ENCODE data around the gene CREBRF. TPM values are rescaled to one million over a fixed set of nuclear protein-coding genes. Genes with fewer than 3 reads are reported as not detected.

The CREBRF gene
- total RNA-seq, 1 donor from 2014 or later, result 10.0 TPM

DNA sequence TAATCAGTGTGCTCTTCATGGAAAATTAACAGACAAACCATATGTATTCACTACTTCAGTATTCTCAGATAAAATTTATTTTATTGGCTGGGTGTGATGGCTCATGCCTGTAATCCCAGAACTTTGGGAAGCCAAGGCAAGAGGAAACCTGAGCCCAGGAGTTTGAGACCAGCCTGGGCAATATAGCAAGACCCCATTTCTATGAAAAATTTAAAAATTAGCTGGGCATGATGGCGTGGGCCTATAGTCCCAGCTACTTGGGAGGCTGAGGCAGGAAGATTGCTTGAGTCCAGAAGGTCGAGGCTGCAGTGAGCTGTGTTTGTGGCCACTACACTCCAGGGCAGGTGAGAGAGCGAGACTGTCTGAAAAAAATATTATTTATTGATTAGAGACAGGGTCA is 23.4 kb upstream of the CREBRF start:
- no peak overlapping the region for H3K4me3 ChIP-seq (ENCODE audit: insufficient read depth, low read depth, low read length)
- H3K4me3 Mint-ChIP-seq (ENCODE audit: unreplicated experiment), result no peak overlapping the region
- peaks cover 52% of the 10 kb centered on the region for H3K79me2 ChIP-seq (ENCODE audit: insufficient read depth, low read length)
- no peaks in the 10 kb centered on the region for H3K9me3 Mint-ChIP-seq (ENCODE audit: unreplicated experiment)
- H3K4me2 ChIP-seq (ENCODE audit: low read length), result no peak overlapping the region
- H2AFZ ChIP-seq (ENCODE audit: low read depth, low read length), result no peak overlapping the region
- H3K4me1 Mint-ChIP-seq (ENCODE audit: low read depth, unreplicated experiment), result peaks cover 17% of the 10 kb centered on the region
- no peaks in the 10 kb centered on the region for H3K27me3 Mint-ChIP-seq (ENCODE audit: low read depth, unreplicated experiment)
- DNase-seq (ENCODE audit: low read depth), result no peak
- H3K36me3 Mint-ChIP-seq (ENCODE audit: low read depth, unreplicated experiment), result peaks cover 9% of the 10 kb centered on the region
- peaks cover 21% of the 10 kb centered on the region for H3K4me1 ChIP-seq (ENCODE audit: insufficient read depth, low read length)
- H3K27ac Mint-ChIP-seq (ENCODE audit: unreplicated experiment), result peak overlapping the region; percentile 44
- FAIRE-seq, result no peak
- H4K20me1 ChIP-seq (ENCODE audit: insufficient read depth, low read length), result peaks cover 42% of the 10 kb centered on the region
- no peaks in the 10 kb centered on the region for H3K27me3 ChIP-seq (ENCODE audit: insufficient read depth, low read length)
- TF ChIP-seq, protein P1, sequence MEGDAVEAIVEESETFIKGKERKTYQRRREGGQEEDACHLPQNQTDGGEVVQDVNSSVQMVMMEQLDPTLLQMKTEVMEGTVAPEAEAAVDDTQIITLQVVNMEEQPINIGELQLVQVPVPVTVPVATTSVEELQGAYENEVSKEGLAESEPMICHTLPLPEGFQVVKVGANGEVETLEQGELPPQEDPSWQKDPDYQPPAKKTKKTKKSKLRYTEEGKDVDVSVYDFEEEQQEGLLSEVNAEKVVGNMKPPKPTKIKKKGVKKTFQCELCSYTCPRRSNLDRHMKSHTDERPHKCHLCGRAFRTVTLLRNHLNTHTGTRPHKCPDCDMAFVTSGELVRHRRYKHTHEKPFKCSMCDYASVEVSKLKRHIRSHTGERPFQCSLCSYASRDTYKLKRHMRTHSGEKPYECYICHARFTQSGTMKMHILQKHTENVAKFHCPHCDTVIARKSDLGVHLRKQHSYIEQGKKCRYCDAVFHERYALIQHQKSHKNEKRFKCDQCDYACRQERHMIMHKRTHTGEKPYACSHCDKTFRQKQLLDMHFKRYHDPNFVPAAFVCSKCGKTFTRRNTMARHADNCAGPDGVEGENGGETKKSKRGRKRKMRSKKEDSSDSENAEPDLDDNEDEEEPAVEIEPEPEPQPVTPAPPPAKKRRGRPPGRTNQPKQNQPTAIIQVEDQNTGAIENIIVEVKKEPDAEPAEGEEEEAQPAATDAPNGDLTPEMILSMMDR (IDR thresholded peaks at IDR 0.05; ENCODE audit: insufficient read depth, low read depth, low read length), result no peak
- no peak for TF ChIP-seq EZH2 (IDR thresholded peaks at IDR 0.05; ENCODE audit: insufficient read depth, low read length)
- H3K9ac ChIP-seq (ENCODE audit: low read length), result no peak overlapping the region
- H3K27ac ChIP-seq (ENCODE audit: low read depth, low read length), result no peak overlapping the region
- H3K36me3 ChIP-seq (ENCODE audit: insufficient read depth, low read length), result peaks cover 4% of the 10 kb centered on the region
- H3K9me3 ChIP-seq (ENCODE audit: insufficient read depth, low read depth, low read length), result no peaks in the 10 kb centered on the region

DNA sequence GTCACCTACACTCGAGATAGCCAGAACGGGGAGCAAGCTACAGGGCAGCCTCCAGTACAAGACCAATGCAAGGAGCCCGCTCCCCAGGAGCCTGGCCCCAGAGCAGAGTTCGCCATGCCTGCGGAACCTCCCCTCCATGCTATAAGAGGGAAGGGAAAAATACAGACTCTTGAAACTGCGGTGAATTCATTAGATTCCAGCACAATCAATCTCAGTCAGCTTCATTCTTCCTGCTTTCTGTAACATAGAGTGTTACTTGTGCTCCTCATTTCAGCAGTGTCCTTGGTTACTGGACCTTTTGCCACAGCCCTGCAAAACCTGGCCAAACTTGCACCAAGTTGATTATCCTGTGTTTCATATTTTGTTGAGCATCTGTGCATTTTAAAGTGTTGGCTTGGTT is 22.2 kb upstream of the CREBRF start:
- Mint-ChIP-seq H3K27me3 (ENCODE audit: low read depth, unreplicated experiment) (no peaks in the 10 kb centered on the region), H3K4me3 (ENCODE audit: unreplicated experiment) (no peak overlapping the region), H3K9me3 (ENCODE audit: unreplicated experiment) (no peaks in the 10 kb centered on the region), H3K36me3 (ENCODE audit: low read depth, unreplicated experiment) (peaks cover 9% of the 10 kb centered on the region), H3K27ac (ENCODE audit: unreplicated experiment) (no peak overlapping the region), H3K4me1 (ENCODE audit: low read depth, unreplicated experiment) (peaks cover 17% of the 10 kb centered on the region)
- no peak overlapping the region for H3K4me3 ChIP-seq (ENCODE audit: insufficient read depth, low read depth, low read length)
- peaks cover 42% of the 10 kb centered on the region for H3K79me2 ChIP-seq (ENCODE audit: insufficient read depth, low read length)
- DNase-seq (ENCODE audit: low read depth), result peak; percentile 42
- FAIRE-seq, result no peak
- H3K9me3 ChIP-seq (ENCODE audit: insufficient read depth, low read depth, low read length), result no peaks in the 10 kb centered on the region
- H3K27ac ChIP-seq (ENCODE audit: low read depth, low read length), result no peak overlapping the region
- H3K27me3 ChIP-seq (ENCODE audit: insufficient read depth, low read length), result no peaks in the 10 kb centered on the region
- H3K9ac ChIP-seq (ENCODE audit: low read length), result no peak overlapping the region
- H3K4me1 ChIP-seq (ENCODE audit: insufficient read depth, low read length), result peaks cover 15% of the 10 kb centered on the region
- peaks cover 32% of the 10 kb centered on the region for H4K20me1 ChIP-seq (ENCODE audit: insufficient read depth, low read length)
- TF ChIP-seq EZH2 (IDR thresholded peaks at IDR 0.05; ENCODE audit: insufficient read depth, low read length), result no peak
- TF ChIP-seq, protein P1 (IDR thresholded peaks at IDR 0.05; ENCODE audit: insufficient read depth, low read depth, low read length), result no peak
- no peak overlapping the region for H3K4me2 ChIP-seq (ENCODE audit: low read length)
- no peak overlapping the region for H2AFZ ChIP-seq (ENCODE audit: low read depth, low read length)
- H3K36me3 ChIP-seq (ENCODE audit: insufficient read depth, low read length), result peaks cover 4% of the 10 kb centered on the region

DNA sequence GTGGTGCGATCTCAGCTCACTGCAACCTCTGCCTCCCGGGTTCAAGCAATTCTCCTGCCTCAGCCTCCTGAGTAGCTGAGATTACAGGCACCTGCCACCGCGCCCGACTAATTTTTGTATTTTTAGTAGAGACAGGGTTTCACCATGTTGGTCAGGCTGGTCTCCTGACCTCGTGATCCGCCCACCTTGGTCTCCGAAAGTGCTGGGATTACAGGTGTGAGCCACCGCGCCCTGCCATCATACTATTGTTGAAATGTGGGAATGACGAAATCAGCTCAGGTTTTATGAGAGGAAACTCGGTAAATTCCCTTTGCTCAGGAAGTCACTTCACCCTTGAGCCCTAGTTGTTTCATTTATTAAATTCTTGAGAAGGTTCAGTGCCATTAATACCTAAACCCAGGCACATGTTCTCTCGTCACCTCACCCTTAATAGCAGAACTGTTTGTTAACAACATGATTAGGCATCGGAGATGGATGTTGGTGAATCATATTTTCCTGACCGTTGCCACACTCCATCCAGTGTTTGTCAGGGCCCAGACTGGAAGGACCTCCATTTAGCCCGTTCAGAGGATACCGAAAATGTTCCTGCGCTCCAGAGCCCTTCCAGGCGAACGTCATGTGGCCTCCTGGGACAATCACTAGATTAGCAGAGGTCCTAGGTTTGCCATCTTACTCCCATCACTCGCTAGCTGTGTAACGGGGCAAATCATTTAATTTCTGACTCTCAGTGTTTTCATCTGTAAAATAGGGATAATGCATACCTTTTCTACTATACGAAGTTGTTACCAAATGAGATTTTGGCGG is 20.0 kb upstream of the CREBRF start:
- H3K9me3 Mint-ChIP-seq (ENCODE audit: unreplicated experiment), result no peaks in the 10 kb centered on the region
- no peak overlapping the region for H3K27ac ChIP-seq (ENCODE audit: low read depth, low read length)
- no peak overlapping the region for H3K4me3 ChIP-seq (ENCODE audit: insufficient read depth, low read depth, low read length)
- H3K4me2 ChIP-seq (ENCODE audit: low read length), result peak overlapping the region; percentile 72
- H2AFZ ChIP-seq (ENCODE audit: low read depth, low read length), result no peak overlapping the region
- H3K27me3 ChIP-seq (ENCODE audit: insufficient read depth, low read length), result no peaks in the 10 kb centered on the region
- no peak overlapping the region for H3K27ac Mint-ChIP-seq (ENCODE audit: unreplicated experiment)
- no peak for FAIRE-seq
- H3K27me3 Mint-ChIP-seq (ENCODE audit: low read depth, unreplicated experiment), result no peaks in the 10 kb centered on the region
- peaks cover 7% of the 10 kb centered on the region for H3K4me1 ChIP-seq (ENCODE audit: insufficient read depth, low read length)
- peaks cover 24% of the 10 kb centered on the region for H3K79me2 ChIP-seq (ENCODE audit: insufficient read depth, low read length)
- peaks cover 17% of the 10 kb centered on the region for H3K4me1 Mint-ChIP-seq (ENCODE audit: low read depth, unreplicated experiment)
- peaks cover 20% of the 10 kb centered on the region for H4K20me1 ChIP-seq (ENCODE audit: insufficient read depth, low read length)
- no peaks in the 10 kb centered on the region for H3K9me3 ChIP-seq (ENCODE audit: insufficient read depth, low read depth, low read length)
- no peak overlapping the region for H3K4me3 Mint-ChIP-seq (ENCODE audit: unreplicated experiment)
- no peak for DNase-seq (ENCODE audit: low read depth)
- H3K36me3 ChIP-seq (ENCODE audit: insufficient read depth, low read length), result peaks cover 4% of the 10 kb centered on the region
- H3K9ac ChIP-seq (ENCODE audit: low read length), result peak overlapping the region; percentile 57
- H3K36me3 Mint-ChIP-seq (ENCODE audit: low read depth, unreplicated experiment), result peaks cover 16% of the 10 kb centered on the region
- TF ChIP-seq, protein P1 (IDR thresholded peaks at IDR 0.05; ENCODE audit: insufficient read depth, low read depth, low read length), result no peak
